ENCODE data around the gene KNOP1.

The KNOP1 gene

GRCh38 chr16:19765860-19766553 is 48.0 kb upstream of the KNOP1 start (continued):
- TF ChIP-seq POU6F1 (CRISPR knock-in tag; IDR thresholded peaks at IDR 0.05; ENCODE audit: borderline replicate concordance, low read depth) (no peak), ZC3H10 (CRISPR knock-in tag; IDR thresholded peaks at IDR 0.05) (no peak), TSHZ2 (CRISPR knock-in tag; IDR thresholded peaks at IDR 0.05) (no peak), ZNF565 (CRISPR knock-in tag; conservative IDR thresholded peaks at IDR 0.05; ENCODE audit: low read depth) (no peak), CREB5 (CRISPR knock-in tag; IDR thresholded peaks at IDR 0.05; ENCODE audit: low read depth) (no peak), ZNF70 (CRISPR knock-in tag; IDR thresholded peaks at IDR 0.05) (no peak)

- TF ChIP-seq OSR1 (CRISPR knock-in tag; IDR thresholded peaks at IDR 0.05) (no peak), POU6F1 (CRISPR knock-in tag; IDR thresholded peaks at IDR 0.05; ENCODE audit: borderline replicate concordance, low read depth) (no peak), ZC3H10 (CRISPR knock-in tag; IDR thresholded peaks at IDR 0.05) (no peak), BACH2 (CRISPR knock-in tag; IDR thresholded peaks at IDR 0.05; ENCODE audit: borderline replicate concordance) (no peak), PPARA (CRISPR knock-in tag; IDR thresholded peaks at IDR 0.05; ENCODE audit: borderline replicate concordance) (no peak), CSRNP3 (CRISPR knock-in tag; IDR thresholded peaks at IDR 0.05) (no peak), ISL1 (CRISPR knock-in tag; IDR thresholded peaks at IDR 0.05) (no peak)
- no peak for ATAC-seq
These were observed 42.5 kb upstream of the KNOP1 start for GRCh38 chr16:19760356-19761060.

GRCh38 chr16:19757762-19758595 is 40.0 kb upstream of the KNOP1 start:
- no peak for ATAC-seq
- TF ChIP-seq TCF4 (CRISPR knock-in tag; IDR thresholded peaks at IDR 0.05; ENCODE audit: borderline replicate concordance) (no peak), BACH2 (CRISPR knock-in tag; IDR thresholded peaks at IDR 0.05; ENCODE audit: borderline replicate concordance) (no peak), CREB5 (CRISPR knock-in tag; IDR thresholded peaks at IDR 0.05; ENCODE audit: low read depth) (no peak), ARNTL (CRISPR knock-in tag; IDR thresholded peaks at IDR 0.05; ENCODE audit: borderline replicate concordance, low read depth) (no peak), TSHZ2 (CRISPR knock-in tag; IDR thresholded peaks at IDR 0.05) (no peak), ESRRG (CRISPR knock-in tag; IDR thresholded peaks at IDR 0.05) (no peak), ZNF8 (CRISPR knock-in tag; IDR thresholded peaks at IDR 0.05) (no peak), CSRNP3 (CRISPR knock-in tag; IDR thresholded peaks at IDR 0.05) (no peak), PPARA (CRISPR knock-in tag; IDR thresholded peaks at IDR 0.05; ENCODE audit: borderline replicate concordance) (no peak), ZFP3 (CRISPR knock-in tag; IDR thresholded peaks at IDR 0.05) (no peak)

All from SK-N-SH treated with all-trans-retinoic acid at 6 μM for 48 hours (cell line).